Activated naive CD4-positive, alpha-beta T cell treated with anti-CD3 and anti-CD28 coated beads, Interleukin-2, amount 10 ng/mL, durations not matched to agents 7 days and 5 days (primary cell): ENCODE results near the gene STOM.
"Not testable (repeated sequence)": the region's sequence is repeated elsewhere in the genome, so short reads cannot be mapped to it uniquely, and the experiment has no call there.

Experiments used
- CTCF ChIA-PET: fragments of 350-600 bp; sonication (Branson Sonifier 250); formaldehyde crosslinking; loops from one replicate; lab custom pipeline; 2021; ENCODE audit warnings: antibody characterized with exemption; lab: Charles Lee
- DNase-seq: peaks from one replicate; pipeline ENCODE4 v3.0.0-alpha.2; 2020
- H3K27ac Mint-ChIP-seq: one replicate; pipeline ENCODE4 v1.8.0; 2021; ENCODE audit warnings: mild to moderate bottlenecking, moderate library complexity, mixed read lengths
- H3K27me3 Mint-ChIP-seq: one replicate; pipeline ENCODE4 v1.8.0; 2021; ENCODE audit warnings: mild to moderate bottlenecking, mixed read lengths
- H3K36me3 Mint-ChIP-seq: one replicate; pipeline ENCODE4 v1.8.0; 2021; ENCODE audit warnings: mixed read lengths
- H3K4me1 Mint-ChIP-seq: one replicate; pipeline ENCODE4 v1.8.0; 2021; ENCODE audit warnings: mixed read lengths
- H3K4me3 Mint-ChIP-seq: one replicate; pipeline ENCODE4 v1.8.0; 2021; ENCODE audit warnings: mild to moderate bottlenecking, moderate library complexity, mixed read lengths
- H3K9me3 Mint-ChIP-seq: one replicate; pipeline ENCODE4 v1.8.0; 2021; ENCODE audit warnings: mixed read lengths

STOM gene, protein sequence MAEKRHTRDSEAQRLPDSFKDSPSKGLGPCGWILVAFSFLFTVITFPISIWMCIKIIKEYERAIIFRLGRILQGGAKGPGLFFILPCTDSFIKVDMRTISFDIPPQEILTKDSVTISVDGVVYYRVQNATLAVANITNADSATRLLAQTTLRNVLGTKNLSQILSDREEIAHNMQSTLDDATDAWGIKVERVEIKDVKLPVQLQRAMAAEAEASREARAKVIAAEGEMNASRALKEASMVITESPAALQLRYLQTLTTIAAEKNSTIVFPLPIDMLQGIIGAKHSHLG

DNA sequence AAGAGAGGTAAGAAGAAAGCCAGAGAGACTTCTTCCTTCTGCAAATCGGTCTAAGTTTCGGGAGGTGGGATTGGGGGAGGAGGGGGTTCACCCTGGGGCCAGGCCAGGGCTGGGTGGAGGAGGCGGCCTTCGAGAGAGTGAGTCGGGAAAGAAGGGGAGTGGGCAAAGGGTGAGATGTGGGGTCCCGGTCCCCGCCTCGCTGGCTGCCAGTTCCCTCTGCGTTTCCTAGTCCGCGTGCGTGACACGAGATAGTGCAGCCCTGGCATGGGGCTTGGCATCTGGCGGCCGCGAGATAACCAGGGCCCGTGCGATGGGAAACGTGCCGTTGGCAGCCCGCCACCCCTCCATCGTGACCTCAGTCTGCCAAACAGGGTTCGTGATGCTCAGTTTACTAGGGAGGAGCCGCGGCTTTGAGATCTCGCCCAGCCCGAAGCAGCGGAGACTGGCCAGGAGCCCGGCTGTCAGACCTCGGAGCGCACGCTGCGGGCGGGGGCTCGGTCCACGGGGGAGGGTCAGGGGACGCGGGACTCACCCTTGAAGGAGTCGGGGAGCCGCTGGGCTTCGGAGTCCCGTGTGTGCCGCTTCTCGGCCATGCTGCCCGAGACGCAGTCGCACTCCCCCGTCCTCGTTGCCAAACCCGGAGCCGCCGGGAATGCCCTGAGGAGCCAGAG, at the start of gene STOM:
TSS of gene STOM (minus strand) at position 656 of the 671 bp plus-strand sequence. CDS start at position 593, 63 bp downstream.
- peaks cover 35% of the 10 kb centered on the region for H3K4me1 Mint-ChIP-seq
- peaks cover 11% of the 10 kb centered on the region for H3K27me3 Mint-ChIP-seq
- no peaks in the 10 kb centered on the region for H3K9me3 Mint-ChIP-seq
- CTCF ChIA-PET: interaction anchor here (1.4 kb wide), 1 partner anchor 49 kb away, joined by 10 read pairs; no protein-coding TSS in a partner anchor
- H3K36me3 Mint-ChIP-seq: peaks cover 9% of the 10 kb centered on the region
- H3K27ac Mint-ChIP-seq: peak within 1 kb of the TSS; percentile 89
- H3K4me3 Mint-ChIP-seq: peak within 1 kb of the TSS; percentile 84
- DNase-seq: peak; percentile 71

- Mint-ChIP-seq H3K27ac (no peak overlapping the region), H3K9me3 (no peaks in the 10 kb centered on the region), H3K27me3 (peaks cover 15% of the 10 kb centered on the region), H3K4me1 (no peaks in the 10 kb centered on the region), H3K36me3 (no peaks in the 10 kb centered on the region), H3K4me3 (no peak overlapping the region)
- CTCF ChIA-PET: interaction anchor here (1.3 kb wide), 1 partner anchor 13 kb away, joined by 3 read pairs; no protein-coding TSS in a partner anchor
- DNase-seq: no peak
These were observed 41.9 kb upstream of the STOM start for GRCh38 chr9:121411993-121412392.

DNA sequence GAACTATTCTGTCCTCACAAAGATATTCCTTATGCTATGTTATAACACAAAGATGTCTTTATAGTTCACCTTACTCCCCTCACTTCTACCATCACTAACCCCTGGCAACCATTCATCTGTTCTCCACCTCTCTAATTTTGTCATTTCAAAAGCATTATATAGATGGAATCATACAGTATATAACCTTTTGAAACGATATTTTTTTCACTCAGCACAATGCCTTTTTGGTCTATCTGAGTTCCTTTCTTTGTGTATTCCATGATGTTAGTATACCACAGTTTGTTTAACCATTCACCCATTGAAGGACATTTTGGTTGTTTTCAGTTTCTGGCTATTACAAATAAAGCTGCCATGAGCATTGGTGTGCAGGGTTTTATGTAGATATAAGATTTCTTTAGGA, 35.8 kb upstream of the STOM start:
- Mint-ChIP-seq H3K27ac (no peak overlapping the region), H3K4me3 (no peak overlapping the region), H3K36me3 (no peaks in the 10 kb centered on the region), H3K9me3 (peaks cover 3% of the 10 kb centered on the region), H3K4me1 (no peaks in the 10 kb centered on the region), H3K27me3 (peaks cover 13% of the 10 kb centered on the region)
- CTCF ChIA-PET: interaction anchor here (0.6 kb wide), 1 partner anchor 47 kb away, joined by 3 read pairs; no protein-coding TSS in a partner anchor
- DNase-seq: no peak

GRCh38 chr9:121404906-121405305, 34.9 kb upstream of the STOM start:
- CTCF ChIA-PET: interaction anchor here (15.3 kb wide), 1 partner anchor 87 kb away, joined by 326 read pairs; no protein-coding TSS in a partner anchor
- H3K36me3 Mint-ChIP-seq: no peaks in the 10 kb centered on the region
- H3K27me3 Mint-ChIP-seq: peaks cover 13% of the 10 kb centered on the region
- no peak for DNase-seq
- H3K27ac Mint-ChIP-seq: no peak overlapping the region
- no peak overlapping the region for H3K4me3 Mint-ChIP-seq
- no peaks in the 10 kb centered on the region for H3K4me1 Mint-ChIP-seq
- H3K9me3 Mint-ChIP-seq: peaks cover 3% of the 10 kb centered on the region

GRCh38 chr9:121399883-121400607, 30.0 kb upstream of the STOM start:
- Mint-ChIP-seq H3K27me3 (peaks cover 13% of the 10 kb centered on the region), H3K36me3 (no peaks in the 10 kb centered on the region), H3K27ac (no peak overlapping the region), H3K4me1 (no peaks in the 10 kb centered on the region), H3K9me3 (no peaks in the 10 kb centered on the region), H3K4me3 (no peak overlapping the region)
- DNase-seq: no peak
- CTCF ChIA-PET: interaction anchor here (0.6 to 15.3 kb wide), 15 partner anchors 8 to 187 kb away, joined by 3 to 326 read pairs (median 4); no protein-coding TSS in a partner anchor

DNA sequence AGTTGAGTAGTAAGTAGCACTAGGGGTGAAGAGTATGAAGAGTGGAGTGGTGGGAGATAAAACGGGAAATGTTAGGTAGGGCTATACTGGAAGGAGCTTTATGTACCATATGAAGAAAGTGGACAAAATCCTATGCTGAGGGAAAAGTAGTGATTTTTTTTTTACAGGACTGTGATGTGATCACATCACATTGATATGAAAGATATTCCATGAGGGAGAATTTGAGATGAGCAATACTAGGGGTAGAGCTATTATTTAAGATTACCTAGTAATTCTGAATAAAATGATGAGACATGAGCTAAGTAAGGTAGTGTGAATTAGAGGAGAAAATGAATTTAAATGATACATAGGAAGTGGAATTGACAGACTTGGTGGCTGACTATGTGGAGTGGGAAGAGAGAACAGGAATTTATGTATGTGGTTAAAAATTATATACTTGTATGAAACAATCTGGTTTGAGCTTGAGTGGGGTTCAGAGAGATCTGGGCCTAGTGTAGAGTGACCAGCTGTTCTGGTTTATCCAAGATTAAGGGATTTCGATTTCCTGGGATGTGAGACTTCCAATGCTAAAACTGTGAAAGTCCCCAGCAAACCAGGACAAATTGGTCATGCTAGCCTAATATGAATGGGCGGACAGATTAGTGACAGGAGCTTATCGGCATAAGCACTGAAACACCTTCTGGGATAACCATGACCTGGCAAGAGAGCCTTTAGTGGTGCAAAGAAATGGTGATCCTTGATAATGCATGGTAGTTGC, 29.3 kb upstream of the STOM start:
- Mint-ChIP-seq H3K36me3 (no peaks in the 10 kb centered on the region), H3K9me3 (no peaks in the 10 kb centered on the region), H3K4me1 (peaks cover 2% of the 10 kb centered on the region), H3K27me3 (peaks cover 9% of the 10 kb centered on the region), H3K4me3 (no peak overlapping the region), H3K27ac (no peak overlapping the region)
- no peak for DNase-seq
- CTCF ChIA-PET: interaction anchor here (0.6 to 15.3 kb wide), 15 partner anchors 9 to 367 kb away, joined by 3 to 326 read pairs (median 4); no protein-coding TSS in a partner anchor

DNA sequence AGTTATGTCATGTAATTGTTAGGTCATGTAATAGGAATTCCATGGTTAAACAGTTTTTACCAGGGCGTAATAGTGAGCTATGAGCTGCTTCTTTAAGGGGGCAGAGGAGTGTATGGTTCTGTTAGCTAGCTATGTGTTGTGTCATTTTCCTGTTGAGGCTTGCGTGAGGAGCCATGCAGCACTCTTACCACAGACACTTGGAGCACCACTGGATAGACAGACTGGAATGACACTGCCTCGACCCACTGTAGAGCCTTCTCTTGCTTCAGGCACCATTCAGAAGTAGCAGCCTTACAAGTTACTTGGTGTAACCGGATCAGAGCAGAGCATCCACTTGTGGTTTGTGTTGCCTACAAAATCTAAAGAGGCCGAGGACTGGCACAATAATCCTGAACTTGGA, 28.3 kb upstream of the STOM start:
- CTCF ChIA-PET: interaction anchor here (1.0 to 15.3 kb wide), 9 partner anchors 10 to 185 kb away, joined by 3 to 326 read pairs (median 10); no protein-coding TSS in a partner anchor
- peaks cover 8% of the 10 kb centered on the region for H3K4me1 Mint-ChIP-seq
- no peaks in the 10 kb centered on the region for H3K9me3 Mint-ChIP-seq
- H3K27me3 Mint-ChIP-seq: peaks cover 6% of the 10 kb centered on the region
- no peak overlapping the region for H3K4me3 Mint-ChIP-seq
- no peak overlapping the region for H3K27ac Mint-ChIP-seq
- no peak for DNase-seq
- no peaks in the 10 kb centered on the region for H3K36me3 Mint-ChIP-seq

- peaks cover 19% of the 10 kb centered on the region for H3K4me1 Mint-ChIP-seq
- DNase-seq, H3K27me3 Mint-ChIP-seq, H3K36me3 Mint-ChIP-seq, H3K4me3 Mint-ChIP-seq, H3K9me3 Mint-ChIP-seq, H3K27ac Mint-ChIP-seq: not testable (repeated sequence)
- CTCF ChIA-PET: interaction anchor here (1.0 to 15.3 kb wide), 6 partner anchors 12 to 184 kb away, joined by 3 to 326 read pairs (median 17); no protein-coding TSS in a partner anchor
These were observed 27.2 kb upstream of the STOM start for GRCh38 chr9:121397277-121397676.

DNA sequence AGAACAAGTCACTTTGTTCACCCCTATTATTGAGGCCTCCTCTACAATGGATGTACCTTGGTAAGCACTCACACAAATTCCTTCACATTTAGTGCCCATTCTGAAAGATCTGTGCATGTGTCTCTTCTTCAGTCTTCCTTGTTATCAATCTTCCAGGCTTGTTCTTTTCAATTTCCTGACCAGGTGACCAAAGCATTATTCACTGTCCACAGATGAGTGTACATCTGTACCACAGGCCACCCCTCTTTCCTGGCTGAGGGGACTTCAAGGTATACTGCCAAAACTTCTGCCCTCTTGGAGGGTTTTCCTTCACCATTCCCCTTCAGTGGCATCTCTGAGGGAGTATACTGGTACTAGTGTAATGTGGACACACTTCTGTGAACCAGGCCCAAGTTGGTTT, 25.5 kb upstream of the STOM start:
- DNase-seq: no peak

DNA sequence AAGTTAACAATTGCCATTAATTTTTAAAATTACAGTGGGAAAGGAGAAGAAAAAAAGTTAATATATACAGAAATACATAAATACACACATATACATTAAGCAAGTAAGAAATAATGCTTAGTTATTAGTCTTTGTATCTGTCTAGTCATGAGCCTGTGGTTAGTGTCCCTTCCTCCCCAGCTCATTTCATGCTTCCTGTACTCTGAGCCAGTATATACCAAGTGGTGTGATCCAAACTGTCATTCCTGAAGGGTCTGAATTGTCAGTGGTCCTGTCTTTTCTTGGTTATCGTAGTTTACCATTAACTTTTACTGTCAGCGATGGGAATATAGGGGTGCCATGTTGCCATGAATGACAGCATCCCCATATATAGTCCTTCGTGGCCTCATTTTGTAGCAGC, 24.2 kb upstream of the STOM start:
- H3K4me3 Mint-ChIP-seq: no peak overlapping the region
- no peak for DNase-seq
- H3K36me3 Mint-ChIP-seq: no peaks in the 10 kb centered on the region
- no peaks in the 10 kb centered on the region for H3K9me3 Mint-ChIP-seq
- CTCF ChIA-PET: interaction anchor here (1.7 to 15.3 kb wide), 2 partner anchors 76 to 181 kb away, joined by 5 to 326 read pairs; no protein-coding TSS in a partner anchor
- no peak overlapping the region for H3K27ac Mint-ChIP-seq
- peaks cover 22% of the 10 kb centered on the region for H3K4me1 Mint-ChIP-seq
- peaks cover 8% of the 10 kb centered on the region for H3K27me3 Mint-ChIP-seq

More for the DNA sequence above, 25.5 kb upstream of the STOM start:
- H3K36me3 Mint-ChIP-seq: no peaks in the 10 kb centered on the region
- H3K27ac Mint-ChIP-seq: no peak overlapping the region
- no peak overlapping the region for H3K4me3 Mint-ChIP-seq
- peaks cover 4% of the 10 kb centered on the region for H3K27me3 Mint-ChIP-seq
- H3K9me3 Mint-ChIP-seq: no peaks in the 10 kb centered on the region
- CTCF ChIA-PET: interaction anchor here (1.7 to 15.3 kb wide), 2 partner anchors 78 to 183 kb away, joined by 5 to 326 read pairs; no protein-coding TSS in a partner anchor
- peaks cover 22% of the 10 kb centered on the region for H3K4me1 Mint-ChIP-seq

DNA sequence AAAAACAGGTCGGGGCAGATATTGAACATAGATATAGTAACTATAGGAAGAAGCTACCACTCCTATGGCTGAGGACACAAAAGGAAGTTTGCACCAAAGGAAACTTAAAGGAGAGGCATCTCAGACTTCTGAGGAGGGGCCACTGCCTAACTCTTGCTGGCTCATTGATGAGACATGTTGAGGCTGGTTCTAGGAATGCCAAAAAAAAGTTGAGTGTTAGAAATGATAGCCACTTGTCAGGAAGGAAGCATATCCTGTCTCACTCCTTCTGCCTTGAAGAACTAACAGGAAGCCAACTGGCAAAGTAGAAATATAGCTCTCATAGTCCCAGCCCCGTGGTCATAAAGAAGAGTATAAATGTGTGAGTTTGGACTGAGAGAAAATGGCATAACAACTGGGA, 23.3 kb upstream of the STOM start:
- peaks cover 22% of the 10 kb centered on the region for H3K4me1 Mint-ChIP-seq

GRCh38 chr9:121390372-121390771, 20.3 kb upstream of the STOM start:
- Mint-ChIP-seq H3K36me3 (no peaks in the 10 kb centered on the region), H3K4me3 (no peak overlapping the region), H3K9me3 (no peaks in the 10 kb centered on the region), H3K27me3 (peaks cover 21% of the 10 kb centered on the region), H3K27ac (no peak overlapping the region), H3K4me1 (peaks cover 22% of the 10 kb centered on the region)
- DNase-seq: no peak
- CTCF ChIA-PET: interaction anchor here (1.4 to 15.3 kb wide), 2 partner anchors 72 to 177 kb away, joined by 4 to 326 read pairs; no protein-coding TSS in a partner anchor

More for the DNA sequence above, 23.3 kb upstream of the STOM start:
- Mint-ChIP-seq H3K4me3 (no peak overlapping the region), H3K9me3 (no peaks in the 10 kb centered on the region), H3K36me3 (no peaks in the 10 kb centered on the region), H3K27me3 (peaks cover 8% of the 10 kb centered on the region), H3K27ac (no peak overlapping the region)
- CTCF ChIA-PET: interaction anchor here (0.9 to 15.3 kb wide), 4 partner anchors 10 to 75 kb away, joined by 3 to 326 read pairs (median 4); no protein-coding TSS in a partner anchor
- DNase-seq: no peak
